GM10266 (cell line): Measurements from ENCODE around the gene ALAS1.

Source experiments
- DNase-seq: peaks from one replicate; pipeline ENCODE4 v3.0.0; 2012; ENCODE audit errors: extremely low spot score
- CTCF ChIP-seq: IDR thresholded peaks from 2 replicates; pipeline ENCODE4 v1.5.1; 2012; ENCODE audit warnings: mild to moderate bottlenecking, low read depth; ENCODE audit not compliant: control insufficient read depth, insufficient read depth; ENCODE audit errors: missing control alignments

ALAS1 gene

GRCh38 chr3:52237657-52238172 lies 39.8 kb downstream of the ALAS1 start:
- no peak for DNase-seq
- TF ChIP-seq CTCF: no peak

- TF ChIP-seq CTCF: no peak
- DNase-seq: no peak
These were observed 40.3 kb downstream of the ALAS1 start for GRCh38 chr3:52238193-52238760.

GRCh38 chr3:52238761-52239701 lies 41.1 kb downstream of the ALAS1 start, which contains the start of gene TWF2:
TWF2 (minus strand) TSS chr3:52239158; CDS start chr3:52239016, 142 bp downstream.
- peak; percentile 35 for TF ChIP-seq CTCF
- DNase-seq: peak; percentile 98

- TF ChIP-seq CTCF: peak; percentile 22
- DNase-seq: no peak
These were observed 42.3 kb downstream of the ALAS1 start for GRCh38 chr3:52240059-52240885.

- TF ChIP-seq CTCF: no peak
- DNase-seq: no peak
These were observed 43.0 kb downstream of the ALAS1 start for GRCh38 chr3:52240886-52241370.

GRCh38 chr3:52242039-52242438 lies 44.1 kb downstream of the ALAS1 start:
- no peak for TF ChIP-seq CTCF
- no peak for DNase-seq
